ENCODE data around the gene STX11. TPM values are rescaled to one million over a fixed set of nuclear protein-coding genes. Genes with fewer than 3 reads are reported as not detected.
A peak's percentile ranks its signal among the peaks of the same experiment; 100 is the strongest.

STX11 gene
- polyA plus RNA-seq, 1 donor from 2014 or later, result not detected

DNA sequence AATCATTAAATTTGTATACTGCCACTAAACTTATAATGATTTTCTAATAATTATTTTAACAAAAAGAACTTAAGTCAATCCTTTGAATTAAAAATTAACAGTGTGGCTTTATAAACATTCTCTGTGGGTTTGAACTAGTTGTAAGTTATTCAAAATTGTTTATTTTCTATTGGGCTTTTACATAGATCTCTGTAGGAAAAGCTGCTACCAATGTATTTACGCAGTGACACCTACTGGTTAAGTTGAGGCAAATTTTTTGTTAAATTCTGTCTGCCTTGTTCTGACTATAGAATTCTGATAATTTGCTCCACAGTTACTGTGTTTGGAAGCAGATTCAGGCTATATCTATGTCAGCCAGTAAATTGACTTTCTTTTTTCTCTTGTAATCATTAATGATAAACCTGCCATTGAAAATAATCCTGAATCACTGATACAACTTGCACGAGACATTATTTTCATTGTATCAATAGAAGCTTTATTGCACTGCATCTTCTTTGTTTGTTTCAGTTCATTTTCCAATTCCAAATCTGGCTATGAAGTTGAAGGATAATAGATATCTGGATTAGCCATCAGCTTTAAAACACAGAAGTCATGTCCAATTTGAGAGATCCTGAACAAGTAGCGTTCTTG lies 68.9 kb downstream of the STX11 start:
- Histone ChIP-seq H3F3A (ENCODE audit: insufficient read depth, low read length, poor library complexity, severe bottlenecking) (no peaks in the 10 kb centered on the region), H3K79me2 (replicated peaks; ENCODE audit: insufficient read depth, low read length) (no peaks in the 10 kb centered on the region), H3K27ac (ENCODE audit: low read length) (no peak overlapping the region), H3K4me3 (ENCODE audit: low read length) (no peak overlapping the region), H3K9ac (ENCODE audit: low read length) (no peak overlapping the region), H4K20me1 (ENCODE audit: insufficient read depth) (no peaks in the 10 kb centered on the region), H3K9me2 (ENCODE audit: insufficient read depth, low read length) (no peaks in the 10 kb centered on the region), H3K9me3 (ENCODE audit: low read length) (no peaks in the 10 kb centered on the region), H3K4me2 (ENCODE audit: low read length) (no peak overlapping the region), H3K27me3 (ENCODE audit: insufficient read depth, low read depth, low read length) (no peaks in the 10 kb centered on the region), H3K36me3 (ENCODE audit: insufficient read depth, low read length) (no peaks in the 10 kb centered on the region), H2AFZ (ENCODE audit: low read depth, low read length) (no peak overlapping the region)
- TF ChIP-seq EP300 (conservative IDR thresholded peaks at IDR 0.05; ENCODE audit: poor library complexity, severe bottlenecking) (no peak), SMC3 (conservative IDR thresholded peaks at IDR 0.05; ENCODE audit: poor library complexity) (peak; percentile 38), POLR2AphosphoS5 (IDR thresholded peaks at IDR 0.05) (no peak), MXI1 (conservative IDR thresholded peaks at IDR 0.05; ENCODE audit: poor library complexity, severe bottlenecking) (no peak), EZH2 (IDR thresholded peaks at IDR 0.05; ENCODE audit: borderline replicate concordance, insufficient read depth, low read length, poor library complexity, severe bottlenecking) (no peak), TAF1 (IDR thresholded peaks at IDR 0.05; ENCODE audit: low read depth) (no peak), RAD21 (conservative IDR thresholded peaks at IDR 0.05) (peak; percentile 53)
- TF ChIP-seq, protein P1, sequence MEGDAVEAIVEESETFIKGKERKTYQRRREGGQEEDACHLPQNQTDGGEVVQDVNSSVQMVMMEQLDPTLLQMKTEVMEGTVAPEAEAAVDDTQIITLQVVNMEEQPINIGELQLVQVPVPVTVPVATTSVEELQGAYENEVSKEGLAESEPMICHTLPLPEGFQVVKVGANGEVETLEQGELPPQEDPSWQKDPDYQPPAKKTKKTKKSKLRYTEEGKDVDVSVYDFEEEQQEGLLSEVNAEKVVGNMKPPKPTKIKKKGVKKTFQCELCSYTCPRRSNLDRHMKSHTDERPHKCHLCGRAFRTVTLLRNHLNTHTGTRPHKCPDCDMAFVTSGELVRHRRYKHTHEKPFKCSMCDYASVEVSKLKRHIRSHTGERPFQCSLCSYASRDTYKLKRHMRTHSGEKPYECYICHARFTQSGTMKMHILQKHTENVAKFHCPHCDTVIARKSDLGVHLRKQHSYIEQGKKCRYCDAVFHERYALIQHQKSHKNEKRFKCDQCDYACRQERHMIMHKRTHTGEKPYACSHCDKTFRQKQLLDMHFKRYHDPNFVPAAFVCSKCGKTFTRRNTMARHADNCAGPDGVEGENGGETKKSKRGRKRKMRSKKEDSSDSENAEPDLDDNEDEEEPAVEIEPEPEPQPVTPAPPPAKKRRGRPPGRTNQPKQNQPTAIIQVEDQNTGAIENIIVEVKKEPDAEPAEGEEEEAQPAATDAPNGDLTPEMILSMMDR (IDR thresholded peaks at IDR 0.05; ENCODE audit: poor library complexity, severe bottlenecking), result peak; percentile 70

DNA sequence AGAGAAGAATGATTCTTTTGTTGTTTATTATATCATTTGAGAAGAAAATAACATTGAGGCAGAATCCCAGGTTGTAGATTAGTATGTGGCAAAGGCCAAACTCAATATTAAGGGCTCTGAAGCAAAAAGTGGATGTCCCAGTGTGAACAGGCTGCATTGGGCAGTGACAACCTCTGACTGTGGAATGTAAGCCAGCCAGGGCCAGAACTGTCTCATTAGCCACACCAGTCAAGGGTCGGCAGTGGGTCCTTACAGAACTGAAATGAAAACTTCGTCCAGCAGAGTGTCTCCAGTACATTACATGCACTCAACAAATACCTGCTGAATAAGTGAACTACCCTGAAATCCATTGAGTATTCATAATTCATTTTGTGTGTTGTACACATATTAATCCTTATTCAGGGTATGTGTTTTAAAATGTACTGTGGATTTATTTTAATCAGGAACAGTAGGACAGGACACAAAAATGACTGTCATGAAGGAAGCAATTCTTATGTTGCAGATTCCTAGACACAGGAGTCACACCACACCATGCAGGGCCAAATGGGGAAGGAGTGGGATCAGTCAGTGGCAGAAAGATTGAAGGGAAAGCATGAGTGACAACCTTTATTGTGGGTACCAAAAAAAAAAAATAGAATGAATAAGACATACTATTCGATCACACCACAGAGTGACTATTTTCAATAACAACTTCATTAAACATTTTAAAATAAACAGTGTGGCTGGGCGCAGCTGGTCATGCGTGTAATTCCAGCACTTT lies 69.9 kb downstream of the STX11 start:
- H3K27me3 ChIP-seq (ENCODE audit: insufficient read depth, low read depth, low read length), result no peaks in the 10 kb centered on the region
- H3K27ac ChIP-seq (ENCODE audit: low read length), result no peak overlapping the region
- no peak overlapping the region for H2AFZ ChIP-seq (ENCODE audit: low read depth, low read length)
- TF ChIP-seq POLR2AphosphoS5 (IDR thresholded peaks at IDR 0.05), result no peak
- H3K4me2 ChIP-seq (ENCODE audit: low read length), result no peak overlapping the region
- no peaks in the 10 kb centered on the region for H3K36me3 ChIP-seq (ENCODE audit: insufficient read depth, low read length)
- no peak overlapping the region for H3K9ac ChIP-seq (ENCODE audit: low read length)
- H3K9me2 ChIP-seq (ENCODE audit: insufficient read depth, low read length), result no peaks in the 10 kb centered on the region
- H3K9me3 ChIP-seq (ENCODE audit: low read length), result no peaks in the 10 kb centered on the region
- no peak overlapping the region for H3K4me3 ChIP-seq (ENCODE audit: low read length)
- H3F3A ChIP-seq (ENCODE audit: insufficient read depth, low read length, poor library complexity, severe bottlenecking), result no peaks in the 10 kb centered on the region
- no peaks in the 10 kb centered on the region for H3K79me2 ChIP-seq (replicated peaks; ENCODE audit: insufficient read depth, low read length)
- H4K20me1 ChIP-seq (ENCODE audit: insufficient read depth), result no peaks in the 10 kb centered on the region

DNA sequence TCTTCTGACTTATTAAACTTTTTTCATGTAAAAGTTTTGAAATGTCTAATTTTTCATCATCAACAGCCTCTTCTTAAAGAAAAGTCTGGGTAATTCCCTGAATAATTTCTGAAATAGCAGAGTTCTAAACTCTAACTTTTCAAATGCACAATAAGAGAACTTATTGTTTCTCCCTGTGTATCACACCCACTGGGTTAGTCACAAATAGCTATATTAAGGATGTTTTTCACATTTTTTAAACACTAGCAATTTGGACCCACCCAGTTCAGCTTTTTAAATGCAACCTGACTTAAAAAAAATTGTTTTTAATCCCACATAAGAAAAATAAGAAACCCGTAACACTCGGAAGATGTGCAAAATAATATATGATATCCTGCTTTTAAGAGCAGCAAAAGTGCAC lies 73.4 kb downstream of the STX11 start:
- no peaks in the 10 kb centered on the region for H3K79me2 ChIP-seq (replicated peaks; ENCODE audit: insufficient read depth, low read length)
- no peak overlapping the region for H3K4me2 ChIP-seq (ENCODE audit: low read length)
- H3F3A ChIP-seq (ENCODE audit: insufficient read depth, low read length, poor library complexity, severe bottlenecking), result no peaks in the 10 kb centered on the region
- H3K9me2 ChIP-seq (ENCODE audit: insufficient read depth, low read length), result no peaks in the 10 kb centered on the region
- no peaks in the 10 kb centered on the region for H3K27me3 ChIP-seq (ENCODE audit: insufficient read depth, low read depth, low read length)
- no peaks in the 10 kb centered on the region for H3K36me3 ChIP-seq (ENCODE audit: insufficient read depth, low read length)
- H3K4me3 ChIP-seq (ENCODE audit: low read length), result no peak overlapping the region
- no peak overlapping the region for H2AFZ ChIP-seq (ENCODE audit: low read depth, low read length)
- no peaks in the 10 kb centered on the region for H3K9me3 ChIP-seq (ENCODE audit: low read length)
- H3K27ac ChIP-seq (ENCODE audit: low read length), result no peak overlapping the region
- TF ChIP-seq, protein P2, sequence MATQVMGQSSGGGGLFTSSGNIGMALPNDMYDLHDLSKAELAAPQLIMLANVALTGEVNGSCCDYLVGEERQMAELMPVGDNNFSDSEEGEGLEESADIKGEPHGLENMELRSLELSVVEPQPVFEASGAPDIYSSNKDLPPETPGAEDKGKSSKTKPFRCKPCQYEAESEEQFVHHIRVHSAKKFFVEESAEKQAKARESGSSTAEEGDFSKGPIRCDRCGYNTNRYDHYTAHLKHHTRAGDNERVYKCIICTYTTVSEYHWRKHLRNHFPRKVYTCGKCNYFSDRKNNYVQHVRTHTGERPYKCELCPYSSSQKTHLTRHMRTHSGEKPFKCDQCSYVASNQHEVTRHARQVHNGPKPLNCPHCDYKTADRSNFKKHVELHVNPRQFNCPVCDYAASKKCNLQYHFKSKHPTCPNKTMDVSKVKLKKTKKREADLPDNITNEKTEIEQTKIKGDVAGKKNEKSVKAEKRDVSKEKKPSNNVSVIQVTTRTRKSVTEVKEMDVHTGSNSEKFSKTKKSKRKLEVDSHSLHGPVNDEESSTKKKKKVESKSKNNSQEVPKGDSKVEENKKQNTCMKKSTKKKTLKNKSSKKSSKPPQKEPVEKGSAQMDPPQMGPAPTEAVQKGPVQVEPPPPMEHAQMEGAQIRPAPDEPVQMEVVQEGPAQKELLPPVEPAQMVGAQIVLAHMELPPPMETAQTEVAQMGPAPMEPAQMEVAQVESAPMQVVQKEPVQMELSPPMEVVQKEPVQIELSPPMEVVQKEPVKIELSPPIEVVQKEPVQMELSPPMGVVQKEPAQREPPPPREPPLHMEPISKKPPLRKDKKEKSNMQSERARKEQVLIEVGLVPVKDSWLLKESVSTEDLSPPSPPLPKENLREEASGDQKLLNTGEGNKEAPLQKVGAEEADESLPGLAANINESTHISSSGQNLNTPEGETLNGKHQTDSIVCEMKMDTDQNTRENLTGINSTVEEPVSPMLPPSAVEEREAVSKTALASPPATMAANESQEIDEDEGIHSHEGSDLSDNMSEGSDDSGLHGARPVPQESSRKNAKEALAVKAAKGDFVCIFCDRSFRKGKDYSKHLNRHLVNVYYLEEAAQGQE (IDR thresholded peaks at IDR 0.05; ENCODE audit: borderline replicate concordance), result no peak
- TF ChIP-seq POLR2AphosphoS5 (IDR thresholded peaks at IDR 0.05), result no peak
- no peak for TF ChIP-seq SMC3 (conservative IDR thresholded peaks at IDR 0.05; ENCODE audit: poor library complexity)
- TF ChIP-seq RAD21 (conservative IDR thresholded peaks at IDR 0.05), result no peak
- no peak for TF ChIP-seq EZH2 (IDR thresholded peaks at IDR 0.05; ENCODE audit: borderline replicate concordance, insufficient read depth, low read length, poor library complexity, severe bottlenecking)
- TF ChIP-seq EP300 (conservative IDR thresholded peaks at IDR 0.05; ENCODE audit: poor library complexity, severe bottlenecking), result no peak
- no peak for TF ChIP-seq MXI1 (conservative IDR thresholded peaks at IDR 0.05; ENCODE audit: poor library complexity, severe bottlenecking)
- TF ChIP-seq, protein P1 (IDR thresholded peaks at IDR 0.05; ENCODE audit: poor library complexity, severe bottlenecking), result no peak
- no peaks in the 10 kb centered on the region for H4K20me1 ChIP-seq (ENCODE audit: insufficient read depth)
- no peak overlapping the region for H3K9ac ChIP-seq (ENCODE audit: low read length)

Measured in neural cell (in vitro differentiated cells).